Fibroblast of gingiva (primary cell): ENCODE data around the gene FAM163B.

ENCODE experiments used
- DNase-seq: peaks from one replicate; pipeline ENCODE4 v3.0.0-alpha.2; 2011; ENCODE audit warnings: low read depth

The FAM163B gene

DNA sequence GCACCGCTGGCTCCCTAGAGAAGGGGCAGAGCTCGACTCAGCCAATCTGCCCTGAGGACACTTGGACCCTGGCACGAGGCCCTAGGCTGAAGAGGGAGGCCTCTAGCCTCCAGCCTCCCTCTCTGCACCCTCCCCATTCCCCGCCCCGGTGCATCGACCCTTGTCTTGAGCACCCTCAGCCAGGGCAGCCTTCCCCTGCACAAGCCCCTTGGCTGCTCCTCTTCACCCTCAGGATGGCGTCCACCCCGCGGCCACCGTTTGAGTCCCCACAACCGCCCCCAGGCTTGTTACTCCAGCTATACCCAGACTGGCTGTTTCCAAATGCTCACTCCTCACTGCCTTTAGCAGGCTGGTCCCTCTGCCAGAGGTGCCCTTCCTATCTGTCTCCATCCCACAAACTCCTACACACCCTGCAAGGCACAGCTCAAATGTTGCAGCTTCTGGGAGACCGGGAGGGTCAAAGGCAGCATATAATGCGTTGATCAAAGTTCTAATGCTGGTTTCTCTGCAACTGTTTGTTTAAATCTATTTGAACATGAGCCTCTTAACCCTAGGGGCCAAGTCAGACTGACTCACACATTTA, 6.5 kb upstream of the FAM163B start:
- no peak for DNase-seq

- no peak for DNase-seq
Observed at GRCh38 chr9:133615186-133615585, 6.0 kb upstream of the FAM163B start.

DNA sequence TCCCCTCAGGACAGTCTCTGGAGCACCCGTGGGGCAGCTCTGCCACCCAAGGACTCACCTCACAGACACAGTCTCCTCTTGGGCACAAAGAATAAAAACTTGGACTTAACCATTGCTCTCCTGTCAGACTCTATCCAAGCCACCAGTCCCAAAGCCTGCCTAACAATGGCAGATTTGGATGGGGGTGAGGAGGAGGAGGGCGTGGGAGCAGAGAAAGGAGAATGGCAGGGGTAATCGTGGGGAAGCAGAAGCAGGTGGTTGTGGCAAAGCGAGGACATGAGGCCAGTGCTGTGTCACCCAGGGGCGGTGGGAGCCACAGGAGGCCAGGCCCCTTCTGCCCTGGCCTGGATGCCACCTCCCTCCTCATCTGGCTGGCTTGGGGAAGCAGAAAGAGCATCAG, 5.5 kb upstream of the FAM163B start:
- DNase-seq: no peak

DNA sequence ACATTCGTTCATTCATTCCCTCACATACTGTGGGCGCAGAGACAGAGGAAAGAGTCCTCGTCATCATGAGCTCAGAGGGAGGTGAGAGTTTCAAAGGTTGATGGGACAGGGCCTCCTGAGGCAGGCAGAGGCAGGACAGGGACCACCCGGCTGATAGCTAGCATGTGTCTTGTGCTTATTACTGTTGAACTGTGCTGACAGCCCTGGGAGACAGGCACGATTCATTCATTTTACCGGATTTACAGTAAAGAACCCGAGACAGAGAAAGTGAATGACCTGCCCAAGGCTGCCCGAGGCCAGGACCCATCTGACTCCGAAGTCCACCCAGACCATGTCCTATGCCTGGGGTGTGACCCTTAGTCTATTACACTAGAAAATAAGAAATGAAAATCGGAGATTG, 4.9 kb upstream of the FAM163B start:
- no peak for DNase-seq

GRCh38 chr9:133613432-133613831, 4.2 kb upstream of the FAM163B start:
- no peak for DNase-seq

DNA sequence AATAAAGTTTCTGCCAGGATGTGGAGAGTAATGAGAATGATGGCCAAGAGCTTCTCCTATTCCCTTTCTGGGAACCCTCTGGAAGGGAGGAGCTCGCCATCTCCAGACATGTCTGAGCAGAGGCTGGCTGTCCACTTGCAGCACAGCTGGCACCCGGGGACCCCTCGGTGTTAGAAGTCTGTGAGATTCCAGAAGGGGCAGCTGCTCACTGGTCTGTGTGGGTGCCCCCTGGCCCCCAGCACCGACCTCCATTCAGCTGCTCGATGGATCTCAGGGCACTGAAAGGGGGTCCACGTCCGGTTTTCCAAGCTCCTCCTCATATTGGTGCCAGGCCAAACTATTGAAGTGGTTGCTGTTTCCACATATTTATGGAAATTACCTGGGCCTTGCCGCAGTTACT, 3.6 kb upstream of the FAM163B start:
- no peak for DNase-seq

DNA sequence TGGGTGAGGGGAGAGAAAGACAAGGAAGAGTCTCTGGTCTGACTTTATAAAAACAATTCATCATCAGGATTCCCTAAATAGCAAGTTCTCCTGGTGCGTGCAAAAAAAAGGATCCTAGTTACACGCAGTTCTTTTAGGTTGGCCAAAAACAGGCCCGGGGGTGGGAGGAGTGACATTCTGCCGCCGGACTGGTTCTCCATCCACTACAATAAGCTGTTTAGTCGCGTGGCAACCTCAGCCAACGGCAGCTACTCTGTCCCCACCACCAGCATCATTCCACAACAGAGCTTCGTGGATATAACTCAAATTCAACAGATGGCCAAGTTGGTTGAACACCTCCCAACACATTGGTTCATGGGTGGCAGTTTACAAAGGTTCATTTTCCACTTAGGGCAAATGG, 2.9 kb upstream of the FAM163B start:
- DNase-seq: no peak

GRCh38 chr9:133610845-133611244, 1.7 kb upstream of the FAM163B start:
- no peak for DNase-seq

DNA sequence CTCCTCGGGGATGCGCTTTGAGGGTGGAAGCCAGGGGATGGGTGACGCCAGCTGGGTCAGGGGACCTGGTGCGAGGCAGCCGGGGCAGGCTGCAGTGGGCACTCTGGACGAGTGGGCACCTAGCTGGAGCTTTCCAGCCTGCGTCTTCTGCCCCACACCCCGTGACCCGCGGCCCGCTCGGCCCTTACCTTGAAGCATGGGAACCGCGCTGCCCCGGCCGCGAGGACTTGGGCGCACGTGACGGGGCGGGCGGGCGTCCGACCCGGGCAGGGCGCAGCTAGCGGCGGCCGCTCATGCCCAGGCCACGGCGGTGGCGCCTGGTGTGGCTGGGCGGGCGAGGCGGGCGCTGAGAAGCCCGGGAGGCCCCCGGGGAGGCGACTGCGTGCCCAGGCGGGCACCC, 300 bp downstream of the FAM163B start:
- no peak for DNase-seq

DNA sequence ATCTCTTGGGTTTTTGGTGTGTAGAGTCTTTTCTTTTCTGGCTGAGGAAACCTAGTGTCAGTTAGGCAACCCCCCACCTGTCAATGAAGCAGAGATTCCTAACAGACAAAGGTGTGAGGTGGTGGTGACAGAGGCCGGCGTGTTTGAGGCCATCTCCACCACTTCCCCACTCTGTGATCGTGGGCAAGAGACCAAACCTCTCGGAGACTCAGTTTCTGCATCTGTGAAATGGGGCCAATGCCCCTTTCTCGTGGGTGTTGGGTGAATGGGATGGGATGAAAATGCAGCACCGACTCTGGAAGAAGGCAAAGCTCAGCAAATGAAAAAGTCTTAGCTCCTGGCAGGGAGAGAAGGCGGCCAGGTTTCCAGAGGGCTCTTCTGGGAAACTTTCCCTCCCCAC, 807 bp downstream of the FAM163B start:
- no peak for DNase-seq

DNA sequence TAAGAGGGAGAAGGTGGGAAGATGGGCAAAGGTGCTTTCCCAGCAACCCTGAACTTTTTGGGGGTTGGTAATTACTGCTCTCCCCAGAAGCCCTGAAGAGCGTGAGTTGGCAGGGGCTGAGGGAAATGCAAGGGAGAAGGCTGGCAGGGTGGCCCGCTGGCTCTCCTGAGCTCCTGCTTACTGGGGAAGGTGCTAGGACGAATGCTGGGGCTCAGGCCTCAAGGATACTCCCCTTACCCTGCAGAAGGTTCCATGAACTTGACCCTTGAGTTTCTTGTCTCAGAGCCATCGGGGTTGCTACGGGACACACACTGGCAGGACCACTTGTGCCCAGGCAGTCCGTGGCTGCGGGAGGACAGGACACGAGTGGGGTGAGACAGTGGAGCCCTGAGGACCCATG, 1.2 kb downstream of the FAM163B start:
- DNase-seq: no peak

GRCh38 chr9:133607381-133607780, 1.8 kb downstream of the FAM163B start:
- no peak for DNase-seq

- no peak for DNase-seq
Observed at GRCh38 chr9:133606708-133607025, 2.5 kb downstream of the FAM163B start.

DNA sequence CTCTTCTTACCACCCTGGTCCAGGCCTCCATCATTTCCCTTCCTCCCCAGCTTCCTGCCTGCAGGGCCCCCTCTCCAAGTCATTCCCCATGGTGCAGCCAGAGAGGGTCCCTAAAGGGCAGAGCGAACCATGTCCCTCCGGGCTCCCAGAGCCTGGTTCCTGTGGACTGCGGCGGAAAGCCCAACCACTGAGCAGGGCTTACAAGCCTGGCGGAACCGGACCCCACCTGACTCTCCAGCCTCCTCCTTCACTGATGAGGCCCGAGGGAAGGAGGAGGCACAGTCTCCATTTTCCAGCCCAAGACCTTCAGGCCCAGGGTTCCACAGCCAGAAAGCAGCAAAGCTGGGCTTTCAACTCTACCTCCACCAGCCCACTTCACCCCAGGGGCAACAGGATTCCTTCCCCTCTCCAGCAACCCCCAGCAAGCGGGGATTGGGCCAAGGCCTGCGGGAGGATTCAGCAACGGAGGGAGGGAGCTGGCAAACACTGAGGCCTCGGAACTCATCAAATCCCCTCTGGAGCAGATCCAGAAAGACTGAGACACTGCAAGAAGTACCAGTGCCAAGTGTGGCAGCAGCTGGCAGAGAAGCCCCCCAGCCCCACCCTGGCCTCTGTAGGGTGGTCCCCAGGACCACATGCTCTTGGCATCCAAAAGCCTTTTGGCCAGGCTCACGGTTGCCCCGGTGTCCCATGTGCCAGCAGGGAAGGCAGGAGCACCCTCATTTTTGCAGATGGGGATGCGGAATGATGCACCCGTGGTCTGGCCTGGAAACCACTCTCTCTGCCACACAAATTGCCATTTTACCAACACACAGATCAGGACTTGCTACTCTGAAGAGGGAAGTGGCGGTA, 3.1 kb downstream of the FAM163B start:
- DNase-seq: no peak

- DNase-seq: no peak
Observed at GRCh38 chr9:133605446-133605845, 3.7 kb downstream of the FAM163B start.

DNA sequence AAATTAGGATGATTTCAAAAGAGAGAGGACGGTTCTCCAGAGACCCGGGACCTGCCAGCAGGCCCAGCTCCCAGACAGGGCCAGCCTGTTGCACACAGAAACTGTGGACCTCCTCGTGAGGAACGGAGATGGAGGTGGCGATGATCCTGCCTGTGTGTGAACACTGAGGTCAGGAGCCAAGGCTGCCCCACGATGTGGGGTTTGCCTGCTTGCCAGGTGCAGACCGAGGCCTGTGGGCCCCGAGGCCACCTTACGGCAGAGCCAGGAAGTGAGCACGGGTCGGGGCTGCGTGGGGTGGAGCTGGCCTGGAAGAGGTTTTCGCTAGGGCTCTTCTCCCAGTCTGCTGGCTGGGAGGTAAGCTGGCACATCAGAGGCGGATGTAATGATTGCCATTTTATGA, 4.3 kb downstream of the FAM163B start:
- DNase-seq: no peak

GRCh38 chr9:133604214-133604613, 5.0 kb downstream of the FAM163B start:
- no peak for DNase-seq

- no peak for DNase-seq
Observed at GRCh38 chr9:133603135-133603927, 5.9 kb downstream of the FAM163B start.

DNA sequence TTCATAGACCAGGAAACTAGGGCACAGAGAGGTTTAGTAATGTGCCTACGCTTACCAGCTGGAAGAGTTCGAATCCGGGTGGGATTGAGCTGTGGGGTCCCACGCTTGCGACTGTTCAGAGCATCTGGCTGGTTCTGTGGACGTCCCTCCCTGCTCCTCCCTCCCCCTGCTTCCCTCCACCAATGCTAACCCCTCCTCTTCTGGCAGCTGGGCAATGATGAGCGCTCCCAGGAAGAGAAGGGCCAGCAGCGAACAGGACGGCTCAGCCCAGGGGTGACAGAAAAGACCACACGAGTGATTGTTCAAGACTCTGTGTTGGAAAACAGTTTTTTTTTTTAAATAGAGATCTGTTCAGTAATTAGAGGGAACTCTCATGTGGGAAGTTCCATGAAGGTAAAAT, 6.9 kb downstream of the FAM163B start:
- no peak for DNase-seq

DNA sequence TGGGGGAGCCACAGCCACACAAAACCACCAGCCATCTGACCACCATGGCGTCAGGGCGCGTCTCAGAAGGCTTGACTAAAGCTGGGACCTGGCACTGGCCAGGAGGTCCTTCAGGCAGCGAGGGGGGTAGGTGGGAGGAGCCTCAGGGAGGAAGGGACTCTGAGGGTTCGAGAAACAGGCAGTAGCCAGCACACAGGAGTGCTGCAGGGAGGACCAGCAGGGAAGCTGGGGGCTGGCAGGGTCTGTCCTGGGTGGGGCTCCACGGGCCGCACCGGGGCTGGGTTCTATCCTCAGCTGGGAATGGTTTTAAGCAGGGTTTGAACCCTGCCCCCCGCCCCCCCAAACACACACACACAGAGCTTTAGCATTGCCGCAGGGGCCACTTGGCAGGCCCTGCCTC, 7.4 kb downstream of the FAM163B start:
- DNase-seq: no peak

GRCh38 chr9:133600739-133601138, 8.4 kb downstream of the FAM163B start:
- DNase-seq: no peak

GRCh38 chr9:133599470-133600173, 9.6 kb downstream of the FAM163B start:
- DNase-seq: no peak

GRCh38 chr9:133598978-133599377, 10.2 kb downstream of the FAM163B start:
- no peak for DNase-seq
